HCT116 (cell line): ENCODE data around the gene GJC3. TPM values are rescaled to one million over a fixed set of nuclear protein-coding genes. Genes with fewer than 3 reads are reported as not detected.

Experiments used
- ATAC-seq: fragments of 200-7000 bp; cut with Tn5 transposase; 2 replicates; pipeline ENCODE4 v1.9.1; 2020; ENCODE audit warnings: mild to moderate bottlenecking, moderate library complexity
- BruUV-seq: library from RNA; stranded (reverse); fragments of 400-500 nt; replicated peaks from 2 replicates; lab custom pipeline; 2021; lab: Mats Ljungman, UMichigan
- CTCF ChIA-PET: fragments of 300-600 bp; sonication (Branson Sonifier 250); formaldehyde crosslinking; loops from one replicate; lab custom pipeline; 2021; ENCODE audit warnings: antibody characterized with exemption; lab: Charles Lee
- POLR2A ChIA-PET: fragments of 300-600, 350-600 bp; sonication (Branson Sonifier 250); formaldehyde crosslinking; loops from one replicate; lab custom pipeline; 2021; ENCODE audit warnings: antibody characterized with exemption; lab: Charles Lee
- RAD21 ChIA-PET, 2 experiments: fragments of 300-600 bp; sonication (Branson Sonifier 250); formaldehyde crosslinking; loops; one replicate each; lab custom pipeline; 2023; ENCODE audit warnings: low total read pairs in 2 of 2; ENCODE audit not compliant: uncharacterized antibody in 2 of 2, unreplicated experiment in 2 of 2, low non-redundant PET in 1 of 2; lab: Charles Lee
- DNase-seq: peaks from one replicate; pipeline ENCODE4 v3.0.0-alpha.2; 2010; ENCODE audit warnings: low read depth, low spot score
- H2AFZ ChIP-seq: fragments of 200-600 bp; shearing (Covaris generic), sonication (generic); 2 replicates; pipeline ENCODE4 v1.6.1; 2017; ENCODE audit warnings: low read depth, mixed run types, mixed read lengths, antibody characterized with exemption, low read length; ENCODE audit not compliant: poor library complexity, severe bottlenecking
- H3K27ac ChIP-seq: 2 replicates; pipeline ENCODE4 v1.5.1; 2012; ENCODE audit warnings: low read depth, low read length
- H3K27me3 ChIP-seq: fragments of 200-600 bp; sonication (generic); 2 replicates; pipeline ENCODE4 v1.6.1; 2016; ENCODE audit warnings: mixed run types, low read length, mixed read lengths; ENCODE audit not compliant: insufficient read depth
- H3K36me3 ChIP-seq, 2 experiments: fragments of 200-500 bp in 1 of 2; fragments of 200-600 bp in 1 of 2; sonication (Bioruptor generic) in 1 of 2; sonication (generic) in 1 of 2; 2 replicates each; pipeline versions ENCODE4 v1.5.1 to v1.6.1; 2014 to 2016; ENCODE audit warnings: low read length in 2 of 2, inconsistent platforms in 1 of 2, mixed read lengths in 1 of 2, mixed run types in 1 of 2; ENCODE audit not compliant: insufficient read depth in 2 of 2, control insufficient read depth in 1 of 2
- H3K4me1 ChIP-seq, 2 experiments: fragments of 200-600 bp in 1 of 2; sonication (generic) in 1 of 2; 2 replicates each; pipeline versions ENCODE4 v1.5.1 to v1.6.1; 2012 to 2017; ENCODE audit warnings: low read length in 2 of 2, inconsistent platforms in 1 of 2, mild to moderate bottlenecking in 1 of 2, mixed read lengths in 1 of 2, mixed run types in 1 of 2, moderate library complexity in 1 of 2; ENCODE audit not compliant: insufficient read depth in 2 of 2, control insufficient read depth in 1 of 2
- H3K4me2 ChIP-seq: fragments of 200-600 bp; sonication (generic); 2 replicates; pipeline ENCODE4 v1.6.1; 2017; ENCODE audit warnings: mixed run types, low read length, mixed read lengths
- H3K4me3 ChIP-seq, 2 experiments: fragments of 200-600 bp in 1 of 2; sonication (generic) in 1 of 2; replicated peaks in 1 of 2; 2 replicates each; pipeline ENCODE4 v1.5.1; 2011 to 2016; ENCODE audit warnings: low read length in 2 of 2, control low read depth in 1 of 2, low read depth in 1 of 2, mild to moderate bottlenecking in 1 of 2, mixed read lengths in 1 of 2, mixed run types in 1 of 2
- H3K79me2 ChIP-seq: fragments of 200-600 bp; sonication (generic); 2 replicates; pipeline ENCODE4 v1.6.1; 2017; ENCODE audit warnings: mild to moderate bottlenecking, mixed run types, low read length, moderate library complexity, mixed read lengths; ENCODE audit not compliant: insufficient read depth
- H3K9ac ChIP-seq: fragments of 200-600 bp; sonication (generic); 2 replicates; pipeline ENCODE4 v1.6.1; 2016; ENCODE audit warnings: low read length, mixed read lengths
- H3K9me2 ChIP-seq: fragments of 200-600 bp; sonication (generic), shearing (Covaris generic); 2 replicates; pipeline ENCODE4 v1.6.1; 2017; ENCODE audit warnings: mixed run types, mild to moderate bottlenecking, moderate library complexity; ENCODE audit not compliant: insufficient read depth
- H3K9me3 ChIP-seq, 2 experiments: fragments of 200-500 bp in 1 of 2; fragments of 200-600 bp in 1 of 2; sonication (Bioruptor generic) in 1 of 2; sonication (generic) in 1 of 2; 2 replicates each; pipeline ENCODE4 v1.6.1; 2014 to 2017; ENCODE audit warnings: low read length in 2 of 2, mixed read lengths in 2 of 2, inconsistent platforms in 1 of 2, low read depth in 1 of 2, mild to moderate bottlenecking in 1 of 2, mixed run types in 1 of 2, moderate library complexity in 1 of 2; ENCODE audit not compliant: control insufficient read depth in 1 of 2, insufficient read depth in 1 of 2
- H4K20me1 ChIP-seq: fragments of 200-600 bp; sonication (generic), shearing (Covaris generic); 2 replicates; pipeline ENCODE4 v1.6.1; 2017; ENCODE audit warnings: mixed run types, mild to moderate bottlenecking, moderate library complexity; ENCODE audit not compliant: insufficient read depth
- CBX3 ChIP-seq: IDR thresholded peaks from 2 replicates; pipeline ENCODE4 v1.6.1; 2012; ENCODE audit warnings: low read depth
- CEBPB ChIP-seq: IDR thresholded peaks from 2 replicates; pipeline ENCODE4 v1.6.1; 2012; ENCODE audit warnings: low read depth
- EGR1 ChIP-seq: IDR thresholded peaks from 2 replicates; pipeline ENCODE4 v1.6.1; 2012; ENCODE audit warnings: low read depth
- ELF1 ChIP-seq: IDR thresholded peaks from 2 replicates; pipeline ENCODE4 v1.6.1; 2012; ENCODE audit warnings: low read depth, borderline replicate concordance
- EZH2 ChIP-seq: fragments of 200-600 bp; sonication (generic); IDR thresholded peaks from 2 replicates; pipeline ENCODE4 v1.6.1; 2017; ENCODE audit warnings: antibody characterized with exemption, mixed run types
- EZH2phosphoT487 ChIP-seq: fragments of 200-600 bp; IDR thresholded peaks from 2 replicates; pipeline ENCODE4 v1.6.1; 2018; ENCODE audit warnings: antibody characterized with exemption, borderline replicate concordance
- FOSL1 ChIP-seq: IDR thresholded peaks from 2 replicates; pipeline ENCODE4 v1.6.1; 2012; ENCODE audit warnings: low read depth
- JUND ChIP-seq: IDR thresholded peaks from 2 replicates; pipeline ENCODE4 v1.6.1; 2012
- POLR2A ChIP-seq: IDR thresholded peaks from 2 replicates; pipeline ENCODE4 v1.7.0; 2011; ENCODE audit warnings: borderline replicate concordance; ENCODE audit not compliant: insufficient read depth, insufficient read length; ENCODE audit errors: extremely low read depth
- POLR2AphosphoS5 ChIP-seq: IDR thresholded peaks from 2 replicates; pipeline ENCODE4 v1.6.1; 2011; ENCODE audit warnings: mild to moderate bottlenecking, low read depth, low read length, moderate library complexity
- SP1 ChIP-seq: IDR thresholded peaks from 2 replicates; pipeline ENCODE4 v1.6.1; 2012; ENCODE audit warnings: low read depth
- SRF ChIP-seq: IDR thresholded peaks from 2 replicates; pipeline ENCODE4 v1.6.1; 2012; ENCODE audit warnings: low read depth
- TCF7L2 ChIP-seq: IDR thresholded peaks from 2 replicates; pipeline ENCODE4 v1.7.0; 2011; ENCODE audit warnings: borderline replicate concordance, inconsistent platforms; ENCODE audit not compliant: insufficient read depth, insufficient read length; ENCODE audit errors: extremely low read depth
- YY1 ChIP-seq: IDR thresholded peaks from 2 replicates; pipeline ENCODE4 v1.6.1; 2011; ENCODE audit warnings: low read length, low read depth, moderate library complexity, mild to moderate bottlenecking; ENCODE audit not compliant: insufficient replicate concordance; ENCODE audit errors: extremely low read depth
- ZFX ChIP-seq: fragments of 450-650 bp; IDR thresholded peaks from 2 replicates; pipeline ENCODE4 v1.6.1; 2017
- ZNF274 ChIP-seq: fragments of 200-500 bp; sonication (Bioruptor generic); IDR thresholded peaks from 2 replicates; pipeline ENCODE4 v1.6.1; 2014; ENCODE audit warnings: mild to moderate bottlenecking, low read depth, low read length, inconsistent platforms
- intact Hi-C: fragments of 100-400 bp; cut with micrococcal nuclease; formaldehyde crosslinking; loops from 2 replicates; pipeline ENCODE4 v1.10.0; 2022
- total RNA-seq: library from RNA; stranded (reverse); gene quantifications from one replicate; pipeline ENCODE4 v1.2.1, GENCODE V29; 2021; ENCODE audit not compliant: unreplicated experiment
- TF ChIP-seq, protein P1 (sequence below): IDR thresholded peaks from 2 replicates; pipeline ENCODE4 v1.6.1; 2011; ENCODE audit warnings: mild to moderate bottlenecking, low read length, moderate library complexity; ENCODE audit not compliant: insufficient replicate concordance; ENCODE audit errors: extremely low read depth
- TF ChIP-seq, protein P2 (sequence below): IDR thresholded peaks from 2 replicates; pipeline ENCODE4 v1.6.1; 2012
- TF ChIP-seq, protein P3 (sequence below): IDR thresholded peaks from 2 replicates; pipeline ENCODE4 v1.6.1; 2012; ENCODE audit warnings: low read depth
- TF ChIP-seq, protein P4 (sequence below): IDR thresholded peaks from 2 replicates; pipeline ENCODE4 v1.6.1; 2012

GJC3 gene
- total RNA-seq, 1 experiment from 2014 or later = 0.76 TPM

DNA sequence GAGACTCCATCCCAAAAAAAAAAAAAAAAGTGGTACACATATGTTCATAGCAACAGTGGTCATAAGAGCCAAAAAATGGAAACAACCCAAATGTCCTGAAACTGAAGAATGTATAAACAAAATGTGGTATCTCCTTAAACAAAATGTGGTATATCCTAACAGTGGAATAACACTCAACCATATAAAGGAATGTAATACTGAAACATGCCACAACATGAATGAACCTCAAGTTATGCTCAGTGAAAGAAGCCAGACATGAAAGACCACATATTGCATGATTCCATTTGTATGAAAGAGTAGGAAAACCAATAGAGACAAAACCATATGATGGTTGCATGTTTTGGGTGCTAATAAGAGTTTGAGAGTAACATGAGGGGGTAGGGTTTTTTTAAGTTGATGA is 3.1 kb downstream of the GJC3 start (continued):
- TF ChIP-seq EGR1 (no peak), SRF (no peak), FOSL1 (no peak), POLR2AphosphoS5 (no peak)
- TF ChIP-seq, all 23 proteins: peak for 0

DNA sequence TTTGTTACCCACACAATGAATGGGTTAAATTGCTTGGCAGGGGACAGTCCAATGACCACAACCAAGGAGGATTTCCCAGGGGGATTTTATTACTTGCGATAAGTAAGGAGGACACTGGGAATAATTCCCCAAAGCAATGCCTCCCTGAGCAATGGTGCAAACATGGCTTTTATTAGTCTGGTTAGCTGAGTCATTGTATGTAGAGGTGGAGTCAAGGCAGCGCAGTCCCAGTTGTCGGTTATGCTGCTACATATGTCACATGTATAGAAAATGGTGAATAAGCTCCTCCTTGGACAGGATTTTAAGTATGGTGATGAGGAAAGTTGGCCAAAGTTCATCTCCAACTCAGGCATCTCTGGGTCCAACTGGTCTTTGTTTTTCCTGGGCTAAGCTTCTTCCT is 6.2 kb downstream of the GJC3 start:
- H3K9ac ChIP-seq = no peak overlapping the region
- no peak overlapping the region for H3K27ac ChIP-seq
- H3K9me3 ChIP-seq = no peaks in the 10 kb centered on the region
- ChIA-PET POLR2A (no interaction called here), CTCF (no interaction called here), RAD21 (interaction anchor here in 1 of 2 experiments (0.6 kb wide), 1 partner anchor 179 kb away, joined by 3 read pairs; no protein-coding TSS in a partner anchor)
- no peak overlapping the region for H3K4me2 ChIP-seq
- ATAC-seq (no peak), DNase-seq (no peak)
- no peaks in the 10 kb centered on the region for H4K20me1 ChIP-seq
- no peak overlapping the region for H3K4me3 ChIP-seq
- no peak overlapping the region for H2AFZ ChIP-seq
- no TSS peak for BruUV-seq
- intact Hi-C loops = no loop called here
- H3K4me1 ChIP-seq = peaks cover 3 to 10% of the 10 kb centered on the region in 2 experiments
- TF ChIP-seq POLR2A (no peak), ZFX (no peak), TCF7L2 (no peak), ZNF274 (no peak), EZH2 (no peak), SRF (no peak), ELF1 (no peak), FOSL1 (no peak), JUND (no peak), CBX3 (no peak), CEBPB (no peak), SP1 (no peak), YY1 (no peak), EZH2phosphoT487 (no peak)
- TF ChIP-seq, protein P1, sequence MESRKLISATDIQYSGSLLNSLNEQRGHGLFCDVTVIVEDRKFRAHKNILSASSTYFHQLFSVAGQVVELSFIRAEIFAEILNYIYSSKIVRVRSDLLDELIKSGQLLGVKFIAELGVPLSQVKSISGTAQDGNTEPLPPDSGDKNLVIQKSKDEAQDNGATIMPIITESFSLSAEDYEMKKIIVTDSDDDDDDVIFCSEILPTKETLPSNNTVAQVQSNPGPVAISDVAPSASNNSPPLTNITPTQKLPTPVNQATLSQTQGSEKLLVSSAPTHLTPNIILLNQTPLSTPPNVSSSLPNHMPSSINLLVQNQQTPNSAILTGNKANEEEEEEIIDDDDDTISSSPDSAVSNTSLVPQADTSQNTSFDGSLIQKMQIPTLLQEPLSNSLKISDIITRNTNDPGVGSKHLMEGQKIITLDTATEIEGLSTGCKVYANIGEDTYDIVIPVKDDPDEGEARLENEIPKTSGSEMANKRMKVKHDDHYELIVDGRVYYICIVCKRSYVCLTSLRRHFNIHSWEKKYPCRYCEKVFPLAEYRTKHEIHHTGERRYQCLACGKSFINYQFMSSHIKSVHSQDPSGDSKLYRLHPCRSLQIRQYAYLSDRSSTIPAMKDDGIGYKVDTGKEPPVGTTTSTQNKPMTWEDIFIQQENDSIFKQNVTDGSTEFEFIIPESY = no peak
- TF ChIP-seq, protein P2, sequence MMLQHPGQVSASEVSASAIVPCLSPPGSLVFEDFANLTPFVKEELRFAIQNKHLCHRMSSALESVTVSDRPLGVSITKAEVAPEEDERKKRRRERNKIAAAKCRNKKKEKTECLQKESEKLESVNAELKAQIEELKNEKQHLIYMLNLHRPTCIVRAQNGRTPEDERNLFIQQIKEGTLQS = no peak
- TF ChIP-seq, protein P3, sequence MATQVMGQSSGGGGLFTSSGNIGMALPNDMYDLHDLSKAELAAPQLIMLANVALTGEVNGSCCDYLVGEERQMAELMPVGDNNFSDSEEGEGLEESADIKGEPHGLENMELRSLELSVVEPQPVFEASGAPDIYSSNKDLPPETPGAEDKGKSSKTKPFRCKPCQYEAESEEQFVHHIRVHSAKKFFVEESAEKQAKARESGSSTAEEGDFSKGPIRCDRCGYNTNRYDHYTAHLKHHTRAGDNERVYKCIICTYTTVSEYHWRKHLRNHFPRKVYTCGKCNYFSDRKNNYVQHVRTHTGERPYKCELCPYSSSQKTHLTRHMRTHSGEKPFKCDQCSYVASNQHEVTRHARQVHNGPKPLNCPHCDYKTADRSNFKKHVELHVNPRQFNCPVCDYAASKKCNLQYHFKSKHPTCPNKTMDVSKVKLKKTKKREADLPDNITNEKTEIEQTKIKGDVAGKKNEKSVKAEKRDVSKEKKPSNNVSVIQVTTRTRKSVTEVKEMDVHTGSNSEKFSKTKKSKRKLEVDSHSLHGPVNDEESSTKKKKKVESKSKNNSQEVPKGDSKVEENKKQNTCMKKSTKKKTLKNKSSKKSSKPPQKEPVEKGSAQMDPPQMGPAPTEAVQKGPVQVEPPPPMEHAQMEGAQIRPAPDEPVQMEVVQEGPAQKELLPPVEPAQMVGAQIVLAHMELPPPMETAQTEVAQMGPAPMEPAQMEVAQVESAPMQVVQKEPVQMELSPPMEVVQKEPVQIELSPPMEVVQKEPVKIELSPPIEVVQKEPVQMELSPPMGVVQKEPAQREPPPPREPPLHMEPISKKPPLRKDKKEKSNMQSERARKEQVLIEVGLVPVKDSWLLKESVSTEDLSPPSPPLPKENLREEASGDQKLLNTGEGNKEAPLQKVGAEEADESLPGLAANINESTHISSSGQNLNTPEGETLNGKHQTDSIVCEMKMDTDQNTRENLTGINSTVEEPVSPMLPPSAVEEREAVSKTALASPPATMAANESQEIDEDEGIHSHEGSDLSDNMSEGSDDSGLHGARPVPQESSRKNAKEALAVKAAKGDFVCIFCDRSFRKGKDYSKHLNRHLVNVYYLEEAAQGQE = no peak
- TF ChIP-seq, protein P4, sequence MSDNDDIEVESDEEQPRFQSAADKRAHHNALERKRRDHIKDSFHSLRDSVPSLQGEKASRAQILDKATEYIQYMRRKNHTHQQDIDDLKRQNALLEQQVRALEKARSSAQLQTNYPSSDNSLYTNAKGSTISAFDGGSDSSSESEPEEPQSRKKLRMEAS = no peak
- H3K79me2 ChIP-seq = peaks cover 24% of the 10 kb centered on the region
- H3K36me3 ChIP-seq = no peaks in the 10 kb centered on the region
- H3K27me3 ChIP-seq = peaks cover 18% of the 10 kb centered on the region; the same call in 1 of the 2 replicates
- H3K9me2 ChIP-seq = no peaks in the 10 kb centered on the region
